ENCODE results near the gene ERF. TPM values are rescaled to one million over a fixed set of nuclear protein-coding genes. Genes with fewer than 3 reads are reported as not detected.

ERF gene
- total and polyA plus RNA-seq, 10 donors = 13.5 to 73.1 (median 48.0) TPM

- Histone ChIP-seq H3K27ac (peak overlapping the region in 1 of 8 donors; percentile 26), H3K4me1 (peaks cover 13 to 62% (median 26%) of the 10 kb centered on the region in 6 donors), H3K4me3 (no peak overlapping the region), H3K9me3 (no peaks in the 10 kb centered on the region), H3K36me3 (peaks cover 0 to 77% (median 73%) of the 10 kb centered on the region in 6 donors), H3K27me3 (replicated peaks in 1 of 7) (no peaks in the 10 kb centered on the region)
- TF ChIP-seq, protein P1, sequence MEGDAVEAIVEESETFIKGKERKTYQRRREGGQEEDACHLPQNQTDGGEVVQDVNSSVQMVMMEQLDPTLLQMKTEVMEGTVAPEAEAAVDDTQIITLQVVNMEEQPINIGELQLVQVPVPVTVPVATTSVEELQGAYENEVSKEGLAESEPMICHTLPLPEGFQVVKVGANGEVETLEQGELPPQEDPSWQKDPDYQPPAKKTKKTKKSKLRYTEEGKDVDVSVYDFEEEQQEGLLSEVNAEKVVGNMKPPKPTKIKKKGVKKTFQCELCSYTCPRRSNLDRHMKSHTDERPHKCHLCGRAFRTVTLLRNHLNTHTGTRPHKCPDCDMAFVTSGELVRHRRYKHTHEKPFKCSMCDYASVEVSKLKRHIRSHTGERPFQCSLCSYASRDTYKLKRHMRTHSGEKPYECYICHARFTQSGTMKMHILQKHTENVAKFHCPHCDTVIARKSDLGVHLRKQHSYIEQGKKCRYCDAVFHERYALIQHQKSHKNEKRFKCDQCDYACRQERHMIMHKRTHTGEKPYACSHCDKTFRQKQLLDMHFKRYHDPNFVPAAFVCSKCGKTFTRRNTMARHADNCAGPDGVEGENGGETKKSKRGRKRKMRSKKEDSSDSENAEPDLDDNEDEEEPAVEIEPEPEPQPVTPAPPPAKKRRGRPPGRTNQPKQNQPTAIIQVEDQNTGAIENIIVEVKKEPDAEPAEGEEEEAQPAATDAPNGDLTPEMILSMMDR (IDR thresholded peaks at IDR 0.05 in 8 of 11, conservative IDR thresholded peaks at IDR 0.05 in 3 of 11) = no peak
- no peak for TF ChIP-seq POLR2A (IDR thresholded peaks at IDR 0.05)
- TF ChIP-seq POLR2AphosphoS5 (IDR thresholded peaks at IDR 0.05) = peak in 2 of 3 donors; percentile 14 to 39
- intact Hi-C loops (cut with DNase I; ENCODE audit: low total_unique reads) = loop anchor here (5.0 kb wide), 1 partner anchor 157 kb away; the partner anchor contains the start of gene POU2F2
- WGBS, 5 donors = 85 to 93% (median 92%) methylated on average over 9 to 22 of the region's 22 CpGs; no CpG with 5 or more reads in 1 of the 5 donors
- DNase-seq = no peak
Observed at GRCh38 chr19:42288881-42289555, 34.1 kb upstream of the ERF start.

- Histone ChIP-seq H3K9me3 (no peaks in the 10 kb centered on the region), H3K4me1 (peaks cover 13 to 64% (median 28%) of the 10 kb centered on the region in 6 donors), H3K27me3 (replicated peaks in 1 of 7) (no peaks in the 10 kb centered on the region), H3K36me3 (peaks cover 0 to 70% (median 67%) of the 10 kb centered on the region in 6 donors), H3K27ac (peak overlapping the region in 3 of 8 donors; percentile 2 to 26 (median 7)), H3K4me3 (no peak overlapping the region)
- WGBS, 5 donors = 65 to 96% (median 79%) methylated on average over 2 to 4 of the region's 4 CpGs
- no peak for DNase-seq
- intact Hi-C loops (cut with DNase I; ENCODE audit: low total_unique reads) = loop anchor here (5.0 kb wide), 1 partner anchor 156 kb away; the partner anchor contains the start of gene POU2F2
- TF ChIP-seq, protein P1 (IDR thresholded peaks at IDR 0.05 in 8 of 11, conservative IDR thresholded peaks at IDR 0.05 in 3 of 11) = no peak
- TF ChIP-seq POLR2A (IDR thresholded peaks at IDR 0.05) = no peak
- no peak for TF ChIP-seq POLR2AphosphoS5 (IDR thresholded peaks at IDR 0.05)
Observed at GRCh38 chr19:42288387-42288786, 33.5 kb upstream of the ERF start.

GRCh38 chr19:42287827-42288107, 32.8 kb upstream of the ERF start:
- peaks cover 19 to 70% (median 34%) of the 10 kb centered on the region in 6 donors for H3K4me1 ChIP-seq
- 93 to 97% (median 94%) methylated on average over 10 of the region's 10 CpGs for WGBS, 5 donors
- no peak overlapping the region for H3K4me3 ChIP-seq
- intact Hi-C loops (cut with DNase I; ENCODE audit: low total_unique reads) = loop anchor here (5.0 kb wide), 1 partner anchor 155 kb away; the partner anchor contains the start of gene POU2F2
- H3K9me3 ChIP-seq = no peaks in the 10 kb centered on the region
- H3K27me3 ChIP-seq (replicated peaks in 1 of 7) = no peaks in the 10 kb centered on the region
- H3K27ac ChIP-seq = peak overlapping the region in 2 of 8 donors; percentile 26 to 97
- peaks cover 0 to 64% (median 61%) of the 10 kb centered on the region in 6 donors for H3K36me3 ChIP-seq
- peak; percentile 77 for DNase-seq
- TF ChIP-seq POLR2A (IDR thresholded peaks at IDR 0.05) = no peak
- TF ChIP-seq, protein P1 (IDR thresholded peaks at IDR 0.05 in 8 of 11, conservative IDR thresholded peaks at IDR 0.05 in 3 of 11) = no peak
- peak in 1 of 3 donors; percentile 33 for TF ChIP-seq POLR2AphosphoS5 (IDR thresholded peaks at IDR 0.05)

Measured in spleen (tissue), 11 donors.